Left cardiac atrium (tissue), 4 donors: ENCODE measurements around the gene CAPZB. TPM values are rescaled to one million over a fixed set of nuclear protein-coding genes. Genes with fewer than 3 reads are reported as not detected.
A peak's percentile ranks its signal among the peaks of the same experiment; 100 is the strongest.

Source experiments
- ATAC-seq, 2 donors: fragments of 200-7000 bp; cut with Tn5 transposase; one replicate each; pipeline ENCODE4 v1.9.1; 2020; ENCODE audit warnings: mild to moderate bottlenecking in 2 of 2, moderate library complexity in 2 of 2
- DNase-seq: peaks from one replicate; pipeline ENCODE4 v3.0.0-alpha.2; 2020
- intact Hi-C, 2 donors: fragments of 100-400 bp; cut with DNase I; formaldehyde crosslinking; loops; one replicate each; pipeline versions ENCODE4 v1.14.1 to v1.15.1; 2022 to 2023
- total RNA-seq, 2 donors: library from RNA; stranded (reverse); fragmentation: NEBNext Ultra II Directional; extraction: Animal tissue kit (Norgen Biotek cat#: 25700); gene quantifications; one replicate each; pipeline ENCODE4 v1.2.1, GENCODE V29; 2021
- donor health status: DM: no; HTN: yes; CAD: no.
- donor health status: DM: no; HTN: yes; CAD: no; lungs with severe emphysema.
- donor health status: DM: yes; HTN: yes; CAD: no.
- donor health status: Dilated cardiomyopathy.

The CAPZB gene
- total RNA-seq, 2 donors from 2014 or later, result 227 to 254 TPM

- DNase-seq (no peak), ATAC-seq (no peak)
- intact Hi-C loops, result no loop called here
These were observed 27.7 kb downstream of the CAPZB start for GRCh38 chr1:19457607-19458006.

- DNase-seq, result no peak
- intact Hi-C loops, result no loop called here
- ATAC-seq, result no peak
These were observed 28.3 kb downstream of the CAPZB start for GRCh38 chr1:19456968-19457441.

DNA sequence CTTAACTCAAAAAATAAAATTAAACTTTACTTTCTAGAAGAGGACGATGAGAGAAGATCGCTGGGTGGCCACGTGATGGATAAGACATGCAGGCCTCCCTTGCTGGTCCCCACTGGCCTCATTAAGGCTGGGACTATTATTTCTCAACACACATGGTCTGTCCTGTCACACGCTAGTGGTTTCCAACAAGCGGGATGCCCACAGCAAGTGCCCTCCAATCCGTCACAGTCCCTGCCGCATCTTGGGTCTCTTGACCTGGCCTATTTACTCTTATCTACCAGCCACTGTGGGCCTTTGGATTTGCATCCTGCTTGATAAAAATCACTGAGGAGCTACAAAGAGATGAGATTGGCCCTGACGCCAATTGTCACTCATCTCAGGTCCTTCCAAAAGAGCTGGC is 30.0 kb downstream of the CAPZB start:
- ATAC-seq (no peak), DNase-seq (no peak)
- intact Hi-C loops, result no loop called here

- DNase-seq, result peak; percentile 41
- peak; percentile 13 to 14 for ATAC-seq
These were observed 30.8 kb downstream of the CAPZB start for GRCh38 chr1:19454265-19455146.

GRCh38 chr1:19453741-19454201 is 31.6 kb downstream of the CAPZB start:
- ATAC-seq, result peak in 1 of 2 donors; percentile 16
- DNase-seq, result no peak
- intact Hi-C loops, result no loop called here

More at GRCh38 chr1:19454265-19455146, 30.8 kb downstream of the CAPZB start:
- intact Hi-C loops, result no loop called here

DNA sequence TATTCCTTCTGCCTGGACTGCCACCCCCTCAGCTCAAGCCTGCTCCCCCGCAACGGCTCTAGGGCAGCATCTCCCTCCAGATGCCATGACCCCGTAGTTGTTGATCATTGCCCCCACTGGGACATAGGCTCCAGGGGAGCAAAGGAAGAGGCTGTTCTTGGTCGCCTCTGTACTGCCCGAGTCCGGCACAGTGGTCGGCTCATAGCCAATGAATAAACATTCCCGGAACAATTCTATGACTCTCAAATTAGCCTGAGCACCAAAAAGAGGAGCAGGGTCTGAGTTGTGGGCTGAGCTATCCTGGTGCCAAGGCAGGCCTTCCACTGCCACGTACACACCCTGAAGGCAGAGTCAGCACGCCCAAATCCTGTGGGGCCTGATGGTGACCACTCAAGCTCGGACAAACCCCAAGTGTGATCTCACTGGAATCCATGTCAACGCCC is 33.1 kb downstream of the CAPZB start:
- ATAC-seq, result peak; percentile 45 to 46
- intact Hi-C loops, result no loop called here

DNA sequence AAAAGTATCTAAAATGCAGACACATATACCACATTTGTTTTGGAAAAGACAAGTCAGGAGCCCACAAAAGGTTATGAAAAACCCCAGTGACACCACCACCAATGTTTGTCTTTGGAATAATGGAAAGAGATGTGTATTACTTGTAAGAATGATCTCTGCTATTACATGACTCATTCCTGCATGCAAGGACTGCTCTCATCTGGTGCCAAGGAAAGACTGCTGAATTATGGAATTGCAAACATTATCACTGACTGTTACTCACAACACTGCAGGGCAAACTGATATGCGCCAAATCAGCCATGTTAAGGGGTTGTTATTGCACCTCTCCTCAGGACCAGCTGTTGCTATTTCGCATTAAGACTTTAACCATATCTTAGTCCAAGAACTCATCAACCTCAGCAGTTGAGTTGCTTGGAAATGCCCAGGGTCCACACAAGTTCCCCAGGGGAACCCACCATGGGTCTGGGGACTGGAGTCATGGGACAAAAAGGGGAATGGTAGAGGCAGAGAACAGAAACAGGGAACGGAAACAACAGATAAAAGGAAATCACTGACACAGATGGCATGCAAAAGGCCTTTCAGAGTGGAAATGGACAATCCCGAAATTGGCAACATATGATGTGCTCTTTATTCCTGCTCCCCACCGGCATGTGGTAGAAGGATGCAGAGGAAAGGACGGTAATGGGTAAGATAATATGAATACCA is 34.4 kb downstream of the CAPZB start:
- ATAC-seq (peak; percentile 35 to 66), DNase-seq (no peak)
- intact Hi-C loops, result no loop called here

More for the DNA sequence above, 33.1 kb downstream of the CAPZB start:
- peak; percentile 81 for DNase-seq

DNA sequence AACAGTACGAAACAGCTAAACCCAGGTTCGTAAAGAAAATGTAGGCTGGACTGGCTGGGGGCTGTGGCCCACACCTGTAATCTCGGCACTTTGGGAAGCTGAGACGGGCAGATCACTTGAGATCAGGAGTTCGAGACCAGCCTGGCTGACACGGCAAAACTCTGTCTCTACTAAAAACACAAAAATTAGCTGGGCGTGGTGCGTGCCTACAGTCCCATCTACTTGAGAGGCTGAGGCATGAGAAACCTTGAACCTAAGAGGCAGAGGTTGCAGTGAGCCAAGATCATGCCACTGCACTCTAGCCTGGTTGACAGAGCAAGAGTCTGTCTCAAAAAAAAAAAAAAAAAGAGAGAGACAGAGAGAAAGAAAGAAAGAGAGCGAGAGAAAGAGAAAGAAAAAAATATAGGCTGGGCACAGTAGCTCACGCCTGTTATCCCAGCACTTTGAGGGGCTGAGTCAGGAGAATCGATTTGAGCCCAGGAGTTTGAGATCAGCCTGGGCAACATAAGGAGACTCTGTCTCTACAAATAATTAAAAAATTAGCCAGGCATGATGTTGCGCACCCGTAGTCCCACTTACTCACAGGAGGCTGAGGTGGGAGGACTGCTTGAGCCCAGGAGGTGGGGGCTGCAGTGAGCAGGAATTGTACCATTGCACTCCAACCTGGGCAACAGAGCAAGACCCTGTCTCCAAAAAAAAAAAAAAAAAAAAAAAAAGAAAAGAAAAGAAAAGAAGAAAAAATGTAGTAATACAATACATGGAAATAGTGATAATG is 35.7 kb downstream of the CAPZB start:
- ATAC-seq (no peak), DNase-seq (no peak)
- intact Hi-C loops, result no loop called here

- DNase-seq, result peak; percentile 62
- ATAC-seq, result peak; percentile 43 to 58
- intact Hi-C loops, result no loop called here
These were observed 36.6 kb downstream of the CAPZB start for GRCh38 chr1:19448491-19449439.

- DNase-seq (no peak), ATAC-seq (no peak)
- intact Hi-C loops, result no loop called here
These were observed 37.8 kb downstream of the CAPZB start for GRCh38 chr1:19447550-19447949.

DNA sequence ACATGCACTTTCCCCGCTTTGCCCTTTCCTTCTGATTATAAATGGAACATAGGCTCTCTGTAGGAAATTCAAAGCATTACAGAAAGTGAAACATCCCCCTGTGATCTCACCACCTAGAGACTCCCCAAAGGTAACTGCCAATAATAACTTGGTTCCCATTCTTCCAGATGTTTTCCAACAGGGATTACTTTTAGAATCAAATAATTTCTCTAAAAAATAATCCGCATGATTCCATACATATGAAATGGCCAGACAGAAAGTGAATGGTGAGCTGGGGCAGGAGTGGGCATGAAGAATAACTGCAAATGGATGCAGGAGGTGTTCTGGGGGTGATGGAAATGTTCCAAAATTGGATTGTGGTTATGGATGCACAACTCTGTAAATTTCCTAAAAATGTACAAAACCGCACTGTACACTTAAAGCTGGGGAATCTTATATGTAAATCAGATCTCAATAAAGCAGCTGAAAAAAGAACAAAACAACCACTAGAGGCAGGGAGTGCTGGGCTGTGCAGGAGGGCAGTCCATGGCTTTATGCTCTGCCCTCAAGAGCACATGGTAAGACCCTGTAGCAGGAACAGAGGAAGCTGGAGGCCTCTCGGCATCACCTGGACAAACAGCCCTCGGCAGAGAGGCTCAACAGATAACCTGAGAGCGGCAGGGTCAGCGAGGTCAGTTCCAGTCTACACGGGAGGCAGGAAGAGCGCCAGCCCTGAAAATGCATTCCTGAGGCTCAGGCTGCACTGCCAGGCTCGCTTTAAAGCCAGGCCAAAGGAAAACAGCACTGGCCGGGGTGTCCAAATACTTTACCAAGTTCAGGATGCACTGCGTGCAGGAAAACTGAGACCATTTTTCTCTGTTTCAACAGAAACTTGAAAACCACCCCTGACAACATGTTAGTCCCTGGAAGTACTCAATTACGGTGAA is 39.7 kb downstream of the CAPZB start:
- intact Hi-C loops, result no loop called here
- DNase-seq (no peak), ATAC-seq (no peak)

- no peak for DNase-seq
- ATAC-seq, result no peak
- intact Hi-C loops, result no loop called here
These were observed 40.9 kb downstream of the CAPZB start for GRCh38 chr1:19444296-19445021.

- DNase-seq, result no peak
- intact Hi-C loops, result no loop called here
- peak; percentile 15 to 34 for ATAC-seq
These were observed 42.0 kb downstream of the CAPZB start for GRCh38 chr1:19443326-19443725.

GRCh38 chr1:19442154-19443096 is 42.9 kb downstream of the CAPZB start:
- DNase-seq, result no peak
- intact Hi-C loops, result no loop called here
- no peak for ATAC-seq

- no peak for DNase-seq
- no peak for ATAC-seq
- intact Hi-C loops, result no loop called here
These were observed 44.1 kb downstream of the CAPZB start for GRCh38 chr1:19441048-19441780.
